ENCODE data around the gene TMEM44. TPM values are rescaled to one million over a fixed set of nuclear protein-coding genes. Genes with fewer than 3 reads are reported as not detected.

Gene TMEM44
- polyA plus RNA-seq, 1 donor (not counting 4 experiments of a cell fraction or from before 2014, with no cell fraction given), result 13.3 TPM

DNA sequence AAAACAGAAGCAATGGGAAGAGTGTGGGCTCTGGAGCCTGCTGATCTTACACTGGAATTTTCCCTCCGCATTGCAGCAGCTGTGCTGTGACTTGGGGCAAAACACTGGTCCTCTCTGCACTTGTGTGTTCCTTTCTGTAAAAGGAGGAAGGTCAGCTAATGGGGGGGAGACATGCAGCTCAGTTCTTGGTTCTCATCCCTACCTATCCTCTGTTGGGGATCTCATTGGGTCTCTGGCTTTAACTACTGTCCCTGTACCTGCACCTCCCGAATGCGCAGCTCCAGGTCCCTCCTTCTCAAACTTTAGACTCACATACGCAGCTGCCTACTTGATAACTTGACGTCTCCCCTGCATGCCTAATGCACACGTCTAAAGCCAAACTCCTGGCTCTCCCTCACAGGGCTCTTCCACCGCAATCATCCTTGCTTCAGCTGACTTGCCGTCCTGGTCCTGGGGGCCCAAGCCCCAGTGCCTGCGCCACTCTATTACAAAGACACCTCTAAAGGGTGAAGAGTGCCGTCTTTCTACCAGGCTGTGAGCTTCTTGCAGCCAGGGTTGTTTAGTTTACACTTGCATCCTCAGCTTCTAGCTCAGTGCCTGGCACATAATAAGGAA is 5.9 kb upstream of the TMEM44 start:
- no peaks in the 10 kb centered on the region for H4K20me1 ChIP-seq (ENCODE audit: control insufficient read depth, extremely low read depth, insufficient read depth, low read length)
- H3K79me2 ChIP-seq (ENCODE audit: control insufficient read depth, insufficient read depth, low read length), result no peaks in the 10 kb centered on the region
- no peak overlapping the region for H3K9ac ChIP-seq (ENCODE audit: control insufficient read depth, extremely low read depth, insufficient read depth, low read length)
- no peak overlapping the region for H3K27ac ChIP-seq (ENCODE audit: control insufficient read depth, insufficient read depth, low read length)
- H3K4me2 ChIP-seq (ENCODE audit: control insufficient read depth, extremely low read depth, insufficient read depth, low read depth, low read length), result no peak overlapping the region
- no peak overlapping the region for H2AFZ ChIP-seq (ENCODE audit: control insufficient read depth, low read length)
- H3K4me3 ChIP-seq (ENCODE audit: control insufficient read depth in 2 of 3, extremely low read depth in 1 of 3, insufficient read depth in 2 of 3, low read depth in 1 of 3, low read length in 3 of 3), result no peak overlapping the region
- no peaks in the 10 kb centered on the region for H3K27me3 ChIP-seq (ENCODE audit: control insufficient read depth, extremely low read depth, insufficient read depth, low read length)
- no peak for DNase-seq (ENCODE audit: low read depth, low spot score)
- no peak for TF ChIP-seq EZH2 (IDR thresholded peaks at IDR 0.05; ENCODE audit: low read length)
- TF ChIP-seq, protein P1, sequence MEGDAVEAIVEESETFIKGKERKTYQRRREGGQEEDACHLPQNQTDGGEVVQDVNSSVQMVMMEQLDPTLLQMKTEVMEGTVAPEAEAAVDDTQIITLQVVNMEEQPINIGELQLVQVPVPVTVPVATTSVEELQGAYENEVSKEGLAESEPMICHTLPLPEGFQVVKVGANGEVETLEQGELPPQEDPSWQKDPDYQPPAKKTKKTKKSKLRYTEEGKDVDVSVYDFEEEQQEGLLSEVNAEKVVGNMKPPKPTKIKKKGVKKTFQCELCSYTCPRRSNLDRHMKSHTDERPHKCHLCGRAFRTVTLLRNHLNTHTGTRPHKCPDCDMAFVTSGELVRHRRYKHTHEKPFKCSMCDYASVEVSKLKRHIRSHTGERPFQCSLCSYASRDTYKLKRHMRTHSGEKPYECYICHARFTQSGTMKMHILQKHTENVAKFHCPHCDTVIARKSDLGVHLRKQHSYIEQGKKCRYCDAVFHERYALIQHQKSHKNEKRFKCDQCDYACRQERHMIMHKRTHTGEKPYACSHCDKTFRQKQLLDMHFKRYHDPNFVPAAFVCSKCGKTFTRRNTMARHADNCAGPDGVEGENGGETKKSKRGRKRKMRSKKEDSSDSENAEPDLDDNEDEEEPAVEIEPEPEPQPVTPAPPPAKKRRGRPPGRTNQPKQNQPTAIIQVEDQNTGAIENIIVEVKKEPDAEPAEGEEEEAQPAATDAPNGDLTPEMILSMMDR (optimal IDR thresholded peaks at IDR 0.05 in 1 of 3, IDR thresholded peaks at IDR 0.05 in 1 of 3, conservative IDR thresholded peaks at IDR 0.05 in 1 of 3; ENCODE audit: extremely low read depth in 1 of 3, insufficient read depth in 2 of 3, low read length in 3 of 3), result no peak
- H3K9me1 ChIP-seq (ENCODE audit: control insufficient read depth, extremely low read depth, insufficient read depth, low read length), result no peaks in the 10 kb centered on the region
- no peaks in the 10 kb centered on the region for H3K4me1 ChIP-seq (ENCODE audit: control insufficient read depth, extremely low read depth, insufficient read depth, low read length)
- no peak for FAIRE-seq
- H3K36me3 ChIP-seq (ENCODE audit: control insufficient read depth in 2 of 2, extremely low read depth in 1 of 2, insufficient read depth in 2 of 2, low read length in 2 of 2), result peaks cover 15 to 26% of the 10 kb centered on the region in 2 experiments
- dilution Hi-C loops (cut with MboI; ENCODE audit: extremely low pct_ligation_motif_present, low sequenced_read_pairs), result no loop called here
- no peaks in the 10 kb centered on the region for H3K9me3 ChIP-seq (ENCODE audit: control insufficient read depth, low read depth, low read length)

DNA sequence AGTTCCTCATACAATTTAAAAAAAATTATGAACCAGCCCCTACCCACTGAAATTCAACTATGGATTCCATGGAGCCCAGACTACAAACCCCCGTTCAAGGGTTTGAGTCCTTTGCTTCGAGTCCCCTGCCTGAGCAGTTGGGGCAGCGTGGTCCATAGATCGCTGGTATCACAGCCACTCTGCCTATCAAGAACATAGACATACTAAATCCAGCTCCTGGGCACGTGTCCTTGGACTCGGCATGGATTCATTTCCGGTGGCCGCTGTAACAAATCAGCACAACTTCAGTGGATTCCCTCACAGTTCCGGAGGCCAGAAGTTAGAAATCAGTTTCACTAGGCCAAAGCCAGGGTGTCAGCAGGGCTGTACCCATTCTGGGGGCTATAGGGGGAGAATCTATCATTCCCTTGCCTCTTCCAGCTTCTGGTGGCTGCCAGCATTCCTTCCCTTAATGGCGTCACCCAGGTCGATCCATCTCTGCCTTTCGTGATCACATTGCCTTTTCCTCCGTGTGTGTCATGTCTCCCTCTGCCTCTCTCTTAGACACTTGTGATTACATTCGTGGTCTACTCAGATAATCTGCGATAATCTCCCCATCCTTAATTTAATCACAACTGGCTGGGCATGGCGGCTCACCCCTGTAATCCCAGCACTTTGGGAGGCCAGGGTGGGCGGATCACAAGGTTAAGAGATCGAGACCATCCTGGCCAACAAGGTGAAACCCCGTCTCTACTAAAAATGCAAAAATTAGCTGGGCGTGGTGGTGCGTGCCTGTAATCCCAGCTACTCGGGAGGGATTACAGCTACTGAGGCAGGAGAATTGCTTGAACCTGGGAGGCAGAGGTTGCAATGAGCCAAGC is 4.6 kb upstream of the TMEM44 start:
- H3K36me3 ChIP-seq (ENCODE audit: control insufficient read depth in 2 of 2, extremely low read depth in 1 of 2, insufficient read depth in 2 of 2, low read length in 2 of 2), result peaks cover 12 to 19% of the 10 kb centered on the region in 2 experiments
- H3K27ac ChIP-seq (ENCODE audit: control insufficient read depth, insufficient read depth, low read length), result no peak overlapping the region
- no peaks in the 10 kb centered on the region for H3K27me3 ChIP-seq (ENCODE audit: control insufficient read depth, extremely low read depth, insufficient read depth, low read length)
- TF ChIP-seq, protein P1 (optimal IDR thresholded peaks at IDR 0.05 in 1 of 3, IDR thresholded peaks at IDR 0.05 in 1 of 3, conservative IDR thresholded peaks at IDR 0.05 in 1 of 3; ENCODE audit: extremely low read depth in 1 of 3, insufficient read depth in 2 of 3, low read length in 3 of 3), result no peak
- no peak for TF ChIP-seq EZH2 (IDR thresholded peaks at IDR 0.05; ENCODE audit: low read length)
- no peak overlapping the region for H3K4me3 ChIP-seq (ENCODE audit: control insufficient read depth in 2 of 3, extremely low read depth in 1 of 3, insufficient read depth in 2 of 3, low read depth in 1 of 3, low read length in 3 of 3)
- H3K9me1 ChIP-seq (ENCODE audit: control insufficient read depth, extremely low read depth, insufficient read depth, low read length), result no peaks in the 10 kb centered on the region
- H3K4me2 ChIP-seq (ENCODE audit: control insufficient read depth, extremely low read depth, insufficient read depth, low read depth, low read length), result no peak overlapping the region
- H3K4me1 ChIP-seq (ENCODE audit: control insufficient read depth, extremely low read depth, insufficient read depth, low read length), result no peaks in the 10 kb centered on the region
- H3K9me3 ChIP-seq (ENCODE audit: control insufficient read depth, low read depth, low read length), result no peaks in the 10 kb centered on the region
- H3K79me2 ChIP-seq (ENCODE audit: control insufficient read depth, insufficient read depth, low read length), result no peaks in the 10 kb centered on the region
- H4K20me1 ChIP-seq (ENCODE audit: control insufficient read depth, extremely low read depth, insufficient read depth, low read length), result no peaks in the 10 kb centered on the region
- no peak for FAIRE-seq
- H2AFZ ChIP-seq (ENCODE audit: control insufficient read depth, low read length), result no peak overlapping the region
- dilution Hi-C loops (cut with MboI; ENCODE audit: extremely low pct_ligation_motif_present, low sequenced_read_pairs), result no loop called here
- no peak for DNase-seq (ENCODE audit: low read depth, low spot score)
- no peak overlapping the region for H3K9ac ChIP-seq (ENCODE audit: control insufficient read depth, extremely low read depth, insufficient read depth, low read length)
